Measurements from ENCODE around the gene CREB3L1. TPM values are rescaled to one million over a fixed set of nuclear protein-coding genes. Genes with fewer than 3 reads are reported as not detected.

CREB3L1 gene
- total and polyA plus RNA-seq, 2 experiments from 2014 or later, result 8.5 to 10.4 TPM

GRCh38 chr11:46356924-46357482 is 79.5 kb downstream of the CREB3L1 start:
- Mint-ChIP-seq H3K27me3 (ENCODE audit: insufficient read depth, low read depth, poor library complexity) (peaks cover 10% of the 10 kb centered on the region), H3K9me3 (no peaks in the 10 kb centered on the region), H3K36me3 (ENCODE audit: low read depth) (no peaks in the 10 kb centered on the region; the same call in 1 of the 3 replicates), H3K4me1 (peaks cover 50% of the 10 kb centered on the region), H3K4me3 (no peak overlapping the region; the same call in 2 of the 3 replicates), H3K27ac (peak overlapping the region; percentile 56; the same call in 1 of the 2 replicates)
- H3F3A ChIP-seq (replicated peaks; ENCODE audit: low read depth), result no peaks in the 10 kb centered on the region; the same call in 1 of the 2 replicates
- H4K20me1 ChIP-seq (replicated peaks; ENCODE audit: insufficient read depth), result peaks cover 42% of the 10 kb centered on the region
- ATAC-seq, result no peak
- no peaks in the 10 kb centered on the region; the same call in 1 of the 2 replicates for H3K36me3 ChIP-seq (ENCODE audit: insufficient read depth)
- no peak overlapping the region for H3K4me2 ChIP-seq
- peak overlapping the region; percentile 63; the same call in 1 of the 2 replicates for H3K27ac ChIP-seq (ENCODE audit: low read depth)
- no peak overlapping the region for H3K4me3 ChIP-seq
- no peak for TF ChIP-seq EZH2 (IDR thresholded peaks at IDR 0.05; ENCODE audit: low read depth, unreplicated experiment)
- 0 out of 4 replicates have a peak, but pooled peaks of 1 of the 2 experiments have one; percentile 3 for TF ChIP-seq CTCF (conservative IDR thresholded peaks at IDR 0.05; ENCODE audit: low read depth in 2 of 2)
- H2AFZ ChIP-seq, result no peak overlapping the region
- no peak for DNase-seq (ENCODE audit: low spot score)
- peaks cover 89% of the 10 kb centered on the region for H3K79me2 ChIP-seq (replicated peaks; ENCODE audit: insufficient read depth)
- H3K27me3 ChIP-seq (ENCODE audit: insufficient read depth), result no peaks in the 10 kb centered on the region
- peaks cover 40% of the 10 kb centered on the region for H3K4me1 ChIP-seq (ENCODE audit: insufficient read depth)
- H3K9me2 ChIP-seq (ENCODE audit: insufficient read depth), result no peaks in the 10 kb centered on the region

- H3K27ac Mint-ChIP-seq, result no peak overlapping the region; the same call in 1 of the 2 replicates
- H3K36me3 ChIP-seq (ENCODE audit: insufficient read depth), result no peaks in the 10 kb centered on the region; the same call in 1 of the 2 replicates
- peaks cover 52% of the 10 kb centered on the region for H3K4me1 Mint-ChIP-seq
- no peak overlapping the region for H3K4me3 ChIP-seq
- H3K27me3 ChIP-seq (ENCODE audit: insufficient read depth), result no peaks in the 10 kb centered on the region
- peaks cover 39% of the 10 kb centered on the region for H4K20me1 ChIP-seq (replicated peaks; ENCODE audit: insufficient read depth)
- no peaks in the 10 kb centered on the region; the same call in 1 of the 2 replicates for H3F3A ChIP-seq (replicated peaks; ENCODE audit: low read depth)
- peak overlapping the region; percentile 63; the same call in 1 of the 2 replicates for H3K27ac ChIP-seq (ENCODE audit: low read depth)
- H3K9me3 Mint-ChIP-seq, result no peaks in the 10 kb centered on the region
- H3K4me1 ChIP-seq (ENCODE audit: insufficient read depth), result peaks cover 38% of the 10 kb centered on the region
- peaks cover 10% of the 10 kb centered on the region for H3K27me3 Mint-ChIP-seq (ENCODE audit: insufficient read depth, low read depth, poor library complexity)
- DNase-seq (ENCODE audit: low spot score), result no peak
- H3K36me3 Mint-ChIP-seq (ENCODE audit: low read depth), result no peaks in the 10 kb centered on the region; the same call in 1 of the 3 replicates
- no peaks in the 10 kb centered on the region for H3K9me2 ChIP-seq (ENCODE audit: insufficient read depth)
- H3K4me3 Mint-ChIP-seq, result no peak overlapping the region
- H3K4me2 ChIP-seq, result no peak overlapping the region
- H3K79me2 ChIP-seq (replicated peaks; ENCODE audit: insufficient read depth), result peaks cover 87% of the 10 kb centered on the region
- no peak overlapping the region for H2AFZ ChIP-seq
- ATAC-seq, result peak; percentile 14
- no peak for TF ChIP-seq EZH2 (IDR thresholded peaks at IDR 0.05; ENCODE audit: low read depth, unreplicated experiment)
- TF ChIP-seq CREB1 (CRISPR knock-in tag; IDR thresholded peaks at IDR 0.05; ENCODE audit: low read depth), result no peak
- TF ChIP-seq CTCF (conservative IDR thresholded peaks at IDR 0.05; ENCODE audit: low read depth in 2 of 2), result no peak
- TF ChIP-seq NANOG (IDR thresholded peaks at IDR 0.05; ENCODE audit: borderline replicate concordance), result no peak
- no peak for TF ChIP-seq REST (IDR thresholded peaks at IDR 0.05; ENCODE audit: unreplicated experiment)
- no peak for TF ChIP-seq JUNB (IDR thresholded peaks at IDR 0.05; ENCODE audit: unreplicated experiment)
- no peak for TF ChIP-seq ETS1 (IDR thresholded peaks at IDR 0.05)
These were observed 80.0 kb downstream of the CREB3L1 start for GRCh38 chr11:46357483-46357936.

Measured in GM23338 (cell line).